T47D (cell line): ENCODE measurements around the gene ORAI2.

Experiments
- DNase-seq, 2 experiments: peaks; one replicate each; pipeline versions ENCODE4 v3.0.0 to v3.0.0-alpha.2; 2011 to 2012; ENCODE audit warnings: low read depth in 1 of 2, low spot score in 1 of 2
- JUND ChIP-seq: IDR thresholded peaks from 2 replicates; pipeline ENCODE4 v1.6.1; 2012; ENCODE audit warnings: low read depth
- in situ Hi-C: cut with HindIII; loops from 2 replicates; pipeline ENCODE4 v1.10.0; 2016; ENCODE audit warnings: low sequenced_read_pairs, low pct_unique_long_range_greater_than_20kb

The ORAI2 gene

GRCh38 chr7:102421706-102422240 is 11.6 kb upstream of the ORAI2 start:
- no peak for TF ChIP-seq JUND
- in situ Hi-C loops = no loop called here

GRCh38 chr7:102424129-102424551 is 9.2 kb upstream of the ORAI2 start:
- no peak for DNase-seq
- TF ChIP-seq JUND = no peak
- in situ Hi-C loops = no loop called here

More at GRCh38 chr7:102421706-102422240, 11.6 kb upstream of the ORAI2 start:
- no peak for DNase-seq

GRCh38 chr7:102424787-102425218 is 8.6 kb upstream of the ORAI2 start:
- TF ChIP-seq JUND = no peak
- no peak for DNase-seq
- in situ Hi-C loops = no loop called here

- in situ Hi-C loops = no loop called here
- no peak for DNase-seq
- no peak for TF ChIP-seq JUND
Observed at GRCh38 chr7:102425639-102426267, 7.6 kb upstream of the ORAI2 start.

GRCh38 chr7:102426268-102427018 is 6.9 kb upstream of the ORAI2 start:
- TF ChIP-seq JUND = no peak
- no peak for DNase-seq
- in situ Hi-C loops = no loop called here

GRCh38 chr7:102427019-102427405 is 6.4 kb upstream of the ORAI2 start:
- no peak for DNase-seq
- TF ChIP-seq JUND = no peak
- in situ Hi-C loops = no loop called here

- TF ChIP-seq JUND = no peak
- DNase-seq = no peak
- in situ Hi-C loops = no loop called here
Observed at GRCh38 chr7:102429141-102429899, 4.1 kb upstream of the ORAI2 start.

GRCh38 chr7:102431617-102432298 is 1.6 kb upstream of the ORAI2 start:
- no peak for TF ChIP-seq JUND
- in situ Hi-C loops = no loop called here
- DNase-seq = peak; percentile 25 to 43

GRCh38 chr7:102432442-102433218 is 745 bp upstream of the ORAI2 start:
- no peak for DNase-seq
- in situ Hi-C loops = no loop called here
- TF ChIP-seq JUND = no peak

GRCh38 chr7:102434039-102434486 is 688 bp downstream of the ORAI2 start:
- no peak for DNase-seq
- no peak for TF ChIP-seq JUND
- in situ Hi-C loops = no loop called here

GRCh38 chr7:102436118-102436517 is 2.7 kb downstream of the ORAI2 start:
- no peak for DNase-seq
- in situ Hi-C loops = no loop called here
- TF ChIP-seq JUND = no peak
